HG03457 (cell line): Measurements from ENCODE around the gene POLR2J2.
A peak's percentile ranks its signal among the peaks of the same experiment; 100 is the strongest.
"Not testable (repeated sequence)": the region's sequence is repeated elsewhere in the genome, so short reads cannot be mapped to it uniquely, and the experiment has no call there.

ENCODE experiments used
- ATAC-seq: cut with Tn5 transposase; IDR thresholded peaks from one replicate; pipeline ENCODE4 v1.9.1; 2021; ENCODE audit warnings: moderate number of reproducible peaks; ENCODE audit not compliant: unreplicated experiment

Gene POLR2J2

GRCh38 chr7:102671166-102671955 is at the start of gene POLR2J2:
Gene POLR2J2, minus strand, starts transcription at chr7:102671663. Its CDS starts 62 bp downstream, at chr7:102671601.
- ATAC-seq = peak; percentile 57

DNA sequence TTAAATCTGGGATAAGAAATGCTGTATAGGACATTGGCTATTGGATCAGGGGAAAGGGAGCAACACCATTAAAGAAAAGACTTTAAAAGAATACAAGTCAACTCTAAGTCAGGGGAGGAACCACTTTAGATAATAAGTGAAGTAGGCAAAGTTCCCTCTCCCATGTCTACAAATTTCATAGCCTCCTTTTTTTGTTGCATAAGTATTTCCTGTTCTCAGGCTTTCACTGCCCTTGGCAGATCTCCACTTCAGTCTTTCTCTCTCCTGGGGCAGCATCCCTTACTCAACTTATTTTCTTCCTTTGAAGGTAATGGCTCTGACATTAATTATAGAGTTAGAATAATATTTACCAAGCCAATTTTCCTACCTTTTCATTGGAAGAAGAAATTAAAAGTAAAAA is 47.0 kb upstream of the POLR2J2 start:
- not testable (repeated sequence) for ATAC-seq

DNA sequence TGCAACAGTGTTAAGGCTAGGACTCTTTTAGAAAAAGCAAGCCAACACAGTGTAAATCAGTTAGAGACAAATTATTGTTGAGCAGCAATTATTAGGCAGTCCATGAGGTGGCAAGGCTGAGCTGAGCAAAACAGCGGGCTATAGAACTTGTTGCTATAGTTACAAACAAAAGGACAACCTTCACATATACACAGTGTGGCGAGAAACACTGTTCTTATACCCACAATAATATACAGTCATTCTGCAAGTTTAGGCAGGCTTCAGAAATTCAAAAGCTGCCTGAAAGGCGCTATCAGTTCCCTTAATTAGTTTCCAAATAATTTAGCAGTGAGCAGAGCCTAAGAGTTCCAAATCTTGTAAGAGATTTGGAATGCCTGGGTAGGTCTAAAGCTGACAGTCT is 44.3 kb upstream of the POLR2J2 start:
- ATAC-seq = not testable (repeated sequence)

GRCh38 chr7:102714774-102715522 is 43.5 kb upstream of the POLR2J2 start:
- ATAC-seq = not testable (repeated sequence)

GRCh38 chr7:102713691-102714080 is 42.2 kb upstream of the POLR2J2 start:
- ATAC-seq = peak; percentile 54

DNA sequence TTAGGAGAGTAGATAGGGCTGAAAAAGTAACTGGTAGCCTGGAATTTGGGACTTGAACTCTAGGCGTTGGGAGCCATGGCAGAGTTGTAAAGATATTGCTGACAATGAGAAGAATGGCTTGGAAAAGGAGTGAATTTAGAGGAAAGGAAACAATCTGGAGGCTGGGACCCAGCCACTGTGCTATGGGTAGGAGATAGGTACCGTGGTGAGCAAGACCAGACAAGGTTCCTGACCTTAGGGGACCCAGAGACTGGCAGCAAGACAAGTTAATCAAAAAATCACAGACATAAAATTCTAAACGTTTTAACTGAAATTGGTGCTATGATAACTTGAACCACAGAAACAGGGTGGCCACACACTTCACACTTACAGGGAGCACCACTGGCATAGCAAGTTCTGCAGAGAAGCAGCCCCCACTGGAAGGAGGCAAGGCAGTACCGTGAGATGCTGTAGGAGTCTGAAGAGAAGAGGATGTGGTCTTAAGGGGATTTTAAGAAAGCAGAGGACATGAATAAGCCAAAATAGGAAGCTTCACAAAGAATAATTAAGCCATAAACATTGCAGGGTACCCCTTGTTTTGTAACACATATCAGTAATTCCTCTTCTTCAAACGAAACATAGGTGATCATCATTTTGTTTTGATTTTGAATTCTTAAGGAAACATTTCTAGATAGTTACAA is 41.7 kb upstream of the POLR2J2 start:
- ATAC-seq = peak; percentile 63

- not testable (repeated sequence) for ATAC-seq
Measured at GRCh38 chr7:102698962-102699750, 27.7 kb upstream of the POLR2J2 start.

DNA sequence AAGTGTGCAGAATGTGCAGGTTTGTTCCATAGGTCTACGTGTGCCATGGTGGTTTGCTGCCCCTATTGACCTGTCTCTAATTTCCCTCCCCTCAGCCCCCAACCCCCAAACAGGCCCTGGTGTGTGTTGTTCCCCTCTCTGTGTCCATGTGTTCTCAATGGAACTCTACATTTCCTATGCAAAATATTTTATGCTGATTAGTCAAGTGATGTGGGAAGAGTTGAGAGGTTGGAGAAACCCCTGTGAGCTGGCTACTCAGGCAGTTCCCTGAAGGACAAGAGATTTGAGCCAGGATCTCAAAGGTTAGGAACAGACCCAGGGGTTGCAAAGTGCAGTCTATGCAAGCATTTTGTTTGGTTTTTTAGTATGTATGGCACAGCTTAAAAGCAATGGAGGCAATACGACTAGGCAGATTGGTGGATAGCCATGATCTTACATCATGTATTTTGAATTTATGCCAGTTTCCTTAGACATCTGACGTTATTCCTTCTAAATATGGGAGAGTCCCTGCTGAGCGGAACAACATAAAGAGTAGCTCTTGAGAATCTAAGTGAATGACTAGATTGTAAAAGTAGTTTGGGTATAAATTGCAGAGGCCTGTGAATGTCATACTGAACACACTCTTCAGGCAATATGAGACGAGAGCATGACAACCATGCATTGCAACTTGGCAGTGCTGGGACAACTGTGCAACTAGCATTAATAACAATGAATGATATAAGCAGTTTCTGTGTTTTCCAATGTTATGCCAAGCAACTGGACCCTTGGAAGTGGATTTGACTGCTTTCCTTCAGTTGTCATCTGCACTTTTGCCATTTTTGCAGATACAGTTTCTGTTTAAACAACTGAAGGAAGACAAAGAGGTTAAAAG is 26.4 kb upstream of the POLR2J2 start:
- not testable (repeated sequence) for ATAC-seq

DNA sequence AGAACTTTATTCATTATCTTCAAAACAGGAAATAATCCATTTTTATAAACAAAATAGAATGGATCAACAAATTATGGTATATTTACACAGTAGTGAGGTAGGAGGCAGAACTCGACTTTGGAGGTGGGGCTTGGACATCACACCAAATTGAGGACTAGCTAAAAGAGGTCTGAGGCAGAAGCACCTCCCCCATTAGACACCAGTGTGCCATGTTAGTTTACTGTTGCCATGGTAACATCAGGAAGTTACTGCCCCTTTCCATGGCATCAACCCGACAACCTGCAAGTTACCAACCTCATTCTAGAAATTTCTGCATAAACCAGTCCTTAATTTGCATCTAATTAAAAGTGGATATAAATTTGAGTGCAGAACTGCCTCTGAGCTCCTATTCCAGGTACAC is 24.5 kb upstream of the POLR2J2 start:
- ATAC-seq = not testable (repeated sequence)

GRCh38 chr7:102695033-102695552 is 23.6 kb upstream of the POLR2J2 start:
- not testable (repeated sequence) for ATAC-seq

DNA sequence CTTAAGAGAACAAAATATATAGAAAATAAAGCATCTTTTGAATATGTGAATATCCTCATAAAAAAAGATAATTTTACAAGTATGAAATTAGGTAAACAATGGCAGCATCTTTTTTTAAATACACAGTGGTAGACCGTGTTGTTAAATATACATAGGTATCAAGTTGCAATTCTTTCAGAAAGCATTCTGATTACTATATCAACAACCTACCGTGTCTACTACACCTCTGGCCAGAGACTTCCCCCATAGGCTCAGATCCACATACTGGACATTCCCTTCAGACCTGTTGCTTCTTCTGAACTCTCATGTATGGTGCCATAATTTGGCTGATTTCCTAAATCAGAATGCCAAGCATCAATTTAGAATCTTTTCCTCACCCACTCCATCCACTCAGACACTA is 22.5 kb upstream of the POLR2J2 start:
- ATAC-seq = not testable (repeated sequence)

DNA sequence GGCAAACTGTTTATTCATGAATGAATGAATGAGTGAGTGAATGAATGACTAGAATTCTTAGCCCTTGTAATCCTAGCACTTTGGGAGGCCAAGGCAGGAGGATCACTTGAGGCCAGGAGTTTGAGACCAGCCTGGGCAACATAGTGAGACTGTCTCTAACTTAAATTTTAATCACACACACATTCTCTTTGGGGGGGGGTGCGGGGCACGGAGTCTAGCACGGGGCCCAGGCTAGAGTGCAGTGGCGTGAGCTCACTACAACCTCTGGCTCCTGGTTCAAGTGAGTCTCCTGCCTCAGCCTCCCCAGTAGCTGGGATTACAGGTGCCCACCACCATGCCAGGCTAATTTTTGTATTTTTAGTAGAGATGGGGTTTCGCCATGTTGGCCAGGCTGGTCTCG is 19.1 kb upstream of the POLR2J2 start:
- ATAC-seq = not testable (repeated sequence)

GRCh38 chr7:102689436-102690282 is 18.2 kb upstream of the POLR2J2 start:
- ATAC-seq = peak; percentile 38

DNA sequence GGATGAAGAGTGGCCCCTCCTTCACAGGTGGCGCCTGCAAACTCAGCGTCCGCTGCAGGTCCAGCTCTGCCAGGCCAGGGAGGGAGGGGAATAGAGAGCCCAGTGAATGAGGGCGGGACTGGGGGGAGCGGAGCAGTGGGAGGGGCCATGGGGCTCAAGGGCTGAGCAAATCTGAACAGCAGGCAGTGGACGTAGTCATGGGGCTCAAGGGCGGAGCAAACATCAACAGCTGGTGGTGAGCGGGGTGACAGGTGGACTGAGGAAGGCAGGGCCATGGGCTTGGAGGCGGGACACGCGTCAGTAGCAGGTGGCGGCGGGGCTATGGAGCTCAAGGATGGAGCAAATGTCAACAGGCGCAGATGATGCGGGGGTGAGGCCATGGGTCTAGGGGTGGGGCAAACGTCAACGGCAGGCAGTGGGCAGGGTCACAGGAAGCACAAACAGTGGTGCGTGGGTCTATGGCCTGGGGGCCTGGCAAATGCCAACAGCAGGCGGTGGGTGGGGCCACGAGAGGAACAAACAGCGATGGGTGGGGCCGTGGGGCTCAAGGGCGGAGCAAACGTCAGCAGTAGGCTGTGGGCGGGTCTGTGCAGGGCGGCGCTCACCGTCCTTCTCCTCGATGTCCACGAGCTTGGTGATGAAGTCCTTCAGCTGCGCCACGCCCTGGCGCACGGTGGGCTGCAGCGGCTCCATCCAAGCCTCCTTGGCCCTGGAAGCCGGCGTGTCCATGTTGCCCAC is 17.0 kb upstream of the POLR2J2 start:
- peak; percentile 52 for ATAC-seq

- not testable (repeated sequence) for ATAC-seq
Measured at GRCh38 chr7:102682560-102682959, 11.1 kb upstream of the POLR2J2 start.

GRCh38 chr7:102680780-102681179 is 9.3 kb upstream of the POLR2J2 start:
- not testable (repeated sequence) for ATAC-seq

GRCh38 chr7:102675545-102675944 is 4.1 kb upstream of the POLR2J2 start:
- not testable (repeated sequence) for ATAC-seq
